OCI-LY1 (cell line): ENCODE data around the gene IRF2BP2.

ENCODE experiments used
- EZH2 ChIP-seq: fragments of 200-600 bp; sonication (generic), shearing (Covaris generic); IDR thresholded peaks from 2 replicates; pipeline ENCODE4 v1.8.0; 2017; ENCODE audit warnings: borderline replicate concordance, mixed run types, mild to moderate bottlenecking, antibody characterized with exemption, low read length, moderate library complexity, mixed read lengths
- TF ChIP-seq, protein P1 (sequence below): fragments of 200-600 bp; sonication (generic), shearing (Covaris generic); IDR thresholded peaks from 2 replicates; pipeline ENCODE4 v1.5.1; 2017; ENCODE audit warnings: mild to moderate bottlenecking, antibody characterized with exemption, low read length, moderate library complexity, mixed read lengths

- TF ChIP-seq, protein P1, sequence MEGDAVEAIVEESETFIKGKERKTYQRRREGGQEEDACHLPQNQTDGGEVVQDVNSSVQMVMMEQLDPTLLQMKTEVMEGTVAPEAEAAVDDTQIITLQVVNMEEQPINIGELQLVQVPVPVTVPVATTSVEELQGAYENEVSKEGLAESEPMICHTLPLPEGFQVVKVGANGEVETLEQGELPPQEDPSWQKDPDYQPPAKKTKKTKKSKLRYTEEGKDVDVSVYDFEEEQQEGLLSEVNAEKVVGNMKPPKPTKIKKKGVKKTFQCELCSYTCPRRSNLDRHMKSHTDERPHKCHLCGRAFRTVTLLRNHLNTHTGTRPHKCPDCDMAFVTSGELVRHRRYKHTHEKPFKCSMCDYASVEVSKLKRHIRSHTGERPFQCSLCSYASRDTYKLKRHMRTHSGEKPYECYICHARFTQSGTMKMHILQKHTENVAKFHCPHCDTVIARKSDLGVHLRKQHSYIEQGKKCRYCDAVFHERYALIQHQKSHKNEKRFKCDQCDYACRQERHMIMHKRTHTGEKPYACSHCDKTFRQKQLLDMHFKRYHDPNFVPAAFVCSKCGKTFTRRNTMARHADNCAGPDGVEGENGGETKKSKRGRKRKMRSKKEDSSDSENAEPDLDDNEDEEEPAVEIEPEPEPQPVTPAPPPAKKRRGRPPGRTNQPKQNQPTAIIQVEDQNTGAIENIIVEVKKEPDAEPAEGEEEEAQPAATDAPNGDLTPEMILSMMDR, result no peak
- no peak for TF ChIP-seq EZH2
Observed at GRCh38 chr1:234572966-234573365, 37.0 kb downstream of the IRF2BP2 start.
